ENCODE data around the gene INTS4.

DNA sequence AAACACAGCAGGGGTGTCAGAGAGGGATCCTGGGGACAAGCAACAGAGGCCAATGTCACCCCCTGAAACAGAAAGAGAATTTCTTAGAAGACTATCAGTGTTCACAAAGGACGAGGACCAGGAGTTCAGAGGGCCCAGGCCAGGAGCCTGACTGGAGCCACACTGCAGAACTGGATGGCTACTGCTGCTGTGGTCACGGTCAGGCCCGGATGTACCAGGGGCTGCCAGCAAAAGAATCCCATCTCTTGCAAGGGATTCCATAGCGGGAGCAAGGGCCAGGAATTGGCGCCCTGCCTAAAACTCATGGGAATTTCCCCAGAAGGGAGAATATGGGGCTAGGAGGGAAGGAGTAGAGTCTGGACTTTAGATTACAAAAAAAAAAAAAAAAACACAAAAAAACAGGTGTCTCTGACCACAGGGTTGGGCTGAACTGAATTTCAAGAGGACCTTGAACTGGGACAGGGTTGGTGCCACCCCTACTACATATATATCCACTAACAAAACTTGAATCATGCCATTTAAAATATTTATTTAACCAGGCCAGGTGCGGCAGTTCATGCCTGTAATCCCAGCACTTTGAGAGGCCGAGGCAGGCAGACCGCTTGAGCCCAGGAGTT lies 44.3 kb upstream of the INTS4 start:
- TF ChIP-seq, protein P1, sequence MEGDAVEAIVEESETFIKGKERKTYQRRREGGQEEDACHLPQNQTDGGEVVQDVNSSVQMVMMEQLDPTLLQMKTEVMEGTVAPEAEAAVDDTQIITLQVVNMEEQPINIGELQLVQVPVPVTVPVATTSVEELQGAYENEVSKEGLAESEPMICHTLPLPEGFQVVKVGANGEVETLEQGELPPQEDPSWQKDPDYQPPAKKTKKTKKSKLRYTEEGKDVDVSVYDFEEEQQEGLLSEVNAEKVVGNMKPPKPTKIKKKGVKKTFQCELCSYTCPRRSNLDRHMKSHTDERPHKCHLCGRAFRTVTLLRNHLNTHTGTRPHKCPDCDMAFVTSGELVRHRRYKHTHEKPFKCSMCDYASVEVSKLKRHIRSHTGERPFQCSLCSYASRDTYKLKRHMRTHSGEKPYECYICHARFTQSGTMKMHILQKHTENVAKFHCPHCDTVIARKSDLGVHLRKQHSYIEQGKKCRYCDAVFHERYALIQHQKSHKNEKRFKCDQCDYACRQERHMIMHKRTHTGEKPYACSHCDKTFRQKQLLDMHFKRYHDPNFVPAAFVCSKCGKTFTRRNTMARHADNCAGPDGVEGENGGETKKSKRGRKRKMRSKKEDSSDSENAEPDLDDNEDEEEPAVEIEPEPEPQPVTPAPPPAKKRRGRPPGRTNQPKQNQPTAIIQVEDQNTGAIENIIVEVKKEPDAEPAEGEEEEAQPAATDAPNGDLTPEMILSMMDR (tag by site-specific recombination; IDR thresholded peaks at IDR 0.05), result no peak
- TF ChIP-seq ZBTB7A (tag by site-specific recombination; IDR thresholded peaks at IDR 0.05; ENCODE audit: low read depth), result no peak
- TF ChIP-seq, protein P2, sequence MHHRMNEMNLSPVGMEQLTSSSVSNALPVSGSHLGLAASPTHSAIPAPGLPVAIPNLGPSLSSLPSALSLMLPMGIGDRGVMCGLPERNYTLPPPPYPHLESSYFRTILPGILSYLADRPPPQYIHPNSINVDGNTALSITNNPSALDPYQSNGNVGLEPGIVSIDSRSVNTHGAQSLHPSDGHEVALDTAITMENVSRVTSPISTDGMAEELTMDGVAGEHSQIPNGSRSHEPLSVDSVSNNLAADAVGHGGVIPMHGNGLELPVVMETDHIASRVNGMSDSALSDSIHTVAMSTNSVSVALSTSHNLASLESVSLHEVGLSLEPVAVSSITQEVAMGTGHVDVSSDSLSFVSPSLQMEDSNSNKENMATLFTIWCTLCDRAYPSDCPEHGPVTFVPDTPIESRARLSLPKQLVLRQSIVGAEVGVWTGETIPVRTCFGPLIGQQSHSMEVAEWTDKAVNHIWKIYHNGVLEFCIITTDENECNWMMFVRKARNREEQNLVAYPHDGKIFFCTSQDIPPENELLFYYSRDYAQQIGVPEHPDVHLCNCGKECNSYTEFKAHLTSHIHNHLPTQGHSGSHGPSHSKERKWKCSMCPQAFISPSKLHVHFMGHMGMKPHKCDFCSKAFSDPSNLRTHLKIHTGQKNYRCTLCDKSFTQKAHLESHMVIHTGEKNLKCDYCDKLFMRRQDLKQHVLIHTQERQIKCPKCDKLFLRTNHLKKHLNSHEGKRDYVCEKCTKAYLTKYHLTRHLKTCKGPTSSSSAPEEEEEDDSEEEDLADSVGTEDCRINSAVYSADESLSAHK (tag by site-specific recombination; IDR thresholded peaks at IDR 0.05), result no peak
